Measurements from ENCODE around the gene LTA4H. TPM values are rescaled to one million over a fixed set of nuclear protein-coding genes. Genes with fewer than 3 reads are reported as not detected.

LTA4H gene
- 64.1 and 118 TPM in 2 replicates for total RNA-seq

GRCh38 chr12:96035283-96036236 is at the start of gene LTA4H:
LTA4H (minus strand) TSS chr12:96035587; CDS start chr12:96035519, 68 bp downstream.

DNA sequence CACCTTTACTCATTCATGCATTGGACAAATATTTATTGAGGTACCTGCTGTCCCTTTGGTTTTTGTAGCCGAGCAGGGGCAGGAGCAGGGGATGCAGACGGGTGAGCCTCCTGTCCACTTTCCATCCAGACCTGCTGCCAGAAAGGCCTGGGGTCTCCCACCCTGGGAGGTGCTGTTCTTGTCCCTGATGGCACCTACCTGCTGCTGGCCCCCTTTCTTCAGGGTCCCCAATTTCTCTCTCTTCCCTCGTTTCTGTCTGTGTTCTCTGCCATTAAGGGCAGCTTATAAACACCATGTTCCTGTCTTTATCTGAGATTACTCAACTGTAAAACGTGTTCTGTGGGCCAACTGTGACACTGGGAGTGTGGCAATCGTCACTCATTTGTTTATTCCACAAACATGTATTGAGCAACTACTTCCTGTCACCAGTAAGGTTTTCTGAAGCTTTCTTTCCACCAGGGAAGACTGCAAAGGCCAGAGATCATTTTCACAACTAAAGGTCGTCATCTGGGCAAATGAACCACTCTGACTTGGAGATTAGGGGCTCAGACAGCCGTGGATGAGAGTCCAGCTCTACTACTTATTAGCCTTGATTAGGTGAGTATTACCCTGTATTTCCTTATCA is 39.2 kb downstream of the LTA4H start, which contains the start of gene HAL:
TSS of gene HAL (minus strand) at position 311 of the 625 bp plus-strand sequence. CDS start 434 bp downstream, outside the sequence.

Other genes starting within 250 kb of the LTA4H start
- gene NTN4, start 244.8 kb downstream of the LTA4H start, total RNA-seq: 1.7 and 17.3 TPM in 2 replicates
- 12.1 and 14.9 TPM in 2 replicates for gene SNRPF, start 176.6 kb downstream of the LTA4H start, total RNA-seq
- not detected in 2 replicates for gene CCDC38, start 93.0 kb downstream of the LTA4H start, total RNA-seq
- 0.08 and 0.13 TPM in 2 replicates for gene AMDHD1, start 92.3 kb downstream of the LTA4H start, total RNA-seq
- gene HAL, start 39.2 kb downstream of the LTA4H start, total RNA-seq: 0.48 TPM in 1 of 2 replicates, not detected in the other
- 39.2 and 49.3 TPM in 2 replicates for gene ELK3, start 158.8 kb upstream of the LTA4H start, total RNA-seq

Data from epithelial cell of alveolus of lung (primary cell).